Activated T-cell treated with anti-CD3 and anti-CD28 coated beads, Interleukin-2, amount 50 U/mL, for 1 hour (primary cell): ENCODE data around the gene CCZ1.
"Not testable (repeated sequence)": the region's sequence is repeated elsewhere in the genome, so short reads cannot be mapped to it uniquely, and the experiment has no call there.

Source experiments
- DNase-seq: peaks from one replicate; pipeline ENCODE4 v3.0.0-alpha.2; 2020

The CCZ1 gene

GRCh38 chr7:5898480-5899224 lies at the start of gene CCZ1:
Gene CCZ1 (plus strand): TSS chr7:5898733. CDS start chr7:5898800, 67 bp downstream.
- peak; percentile 75 for DNase-seq

GRCh38 chr7:5850944-5851343 lies 47.6 kb upstream of the CCZ1 start:
- no peak for DNase-seq

DNA sequence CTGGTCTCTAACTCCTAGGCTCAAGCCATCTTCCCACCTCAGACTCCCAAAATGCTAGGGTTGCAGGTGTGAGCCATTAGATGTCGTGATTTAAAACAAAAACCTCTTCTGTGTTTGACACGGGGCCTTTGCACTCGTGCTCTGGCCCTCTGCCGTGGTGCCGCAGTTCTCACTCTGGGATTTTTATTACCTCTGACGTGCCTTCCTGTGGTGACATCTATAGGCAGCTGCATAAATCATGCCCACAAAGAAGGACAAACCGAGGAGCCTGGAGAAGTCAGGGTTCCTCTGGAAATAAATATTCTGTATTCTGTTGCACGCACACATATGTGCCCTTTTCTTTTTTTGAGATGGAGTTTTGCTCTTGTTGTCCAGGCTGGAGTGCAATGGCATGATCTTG lies 43.8 kb upstream of the CCZ1 start:
- no peak for DNase-seq

DNA sequence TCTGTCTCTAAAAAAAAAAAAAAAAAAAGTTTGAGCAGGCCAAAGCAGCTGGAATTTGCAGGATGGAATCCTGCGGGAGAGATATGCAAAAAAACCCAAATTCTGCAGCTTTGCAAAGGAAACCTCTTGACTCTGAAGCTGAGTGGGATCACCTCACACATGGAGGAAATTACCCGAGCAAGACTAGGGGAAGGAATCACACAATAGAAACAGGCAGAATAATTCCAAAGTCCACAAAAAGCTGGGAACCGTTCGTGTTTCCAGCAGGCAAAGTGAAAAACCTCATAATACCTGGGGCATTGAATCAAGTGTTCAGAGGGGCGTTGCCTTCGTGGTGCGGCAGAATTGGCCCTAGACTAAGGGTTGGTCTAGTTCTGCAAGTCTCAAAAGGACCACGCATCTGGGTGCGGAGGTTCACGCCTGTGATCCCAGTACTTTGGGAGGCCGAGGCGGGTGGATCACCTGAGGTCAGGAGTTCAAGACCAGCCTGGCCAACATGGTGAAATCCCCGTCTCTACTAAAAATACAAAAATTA lies 41.4 kb upstream of the CCZ1 start:
- not testable (repeated sequence) for DNase-seq

DNA sequence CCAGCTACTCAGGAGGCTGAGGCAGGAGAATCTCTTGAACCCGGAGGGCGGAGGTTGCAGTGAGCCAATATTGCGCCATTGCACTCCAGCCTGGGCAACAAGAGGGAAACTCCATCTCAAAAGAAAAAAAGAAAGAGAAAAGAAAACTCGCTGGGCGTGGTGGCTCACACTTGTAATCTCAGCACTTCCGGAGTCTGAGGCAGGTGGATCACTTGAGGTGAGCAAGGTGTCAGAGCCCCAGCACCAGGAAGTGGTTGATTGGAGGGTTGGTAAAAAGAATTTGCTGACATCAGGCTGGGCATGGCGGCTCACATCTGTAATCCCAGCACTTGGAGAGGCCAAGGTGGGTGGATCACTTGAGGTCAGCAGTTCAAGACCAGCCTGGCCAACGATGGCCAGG lies 40.0 kb upstream of the CCZ1 start:
- DNase-seq, result peak; percentile 59

DNA sequence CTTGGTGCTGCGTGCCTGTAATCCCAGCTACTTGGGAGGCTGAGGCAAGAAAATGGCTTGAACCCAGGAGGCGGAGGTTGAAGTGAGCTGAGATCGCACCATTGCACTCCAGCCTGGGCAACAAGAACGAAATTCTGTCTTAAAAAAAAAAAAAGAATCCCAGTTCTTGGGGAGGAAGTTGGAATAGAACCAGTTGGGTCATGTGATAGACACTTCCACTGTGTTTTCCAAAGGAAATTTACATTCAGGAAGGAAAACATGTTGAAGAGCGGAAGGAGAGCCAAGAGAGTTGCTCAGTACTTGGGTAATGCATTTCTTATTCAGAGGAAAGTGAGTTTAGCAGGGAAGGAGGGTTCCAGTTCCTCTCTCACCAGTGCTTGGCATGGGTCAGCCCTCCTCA lies 37.3 kb upstream of the CCZ1 start:
- not testable (repeated sequence) for DNase-seq

GRCh38 chr7:5862753-5863366 lies 35.7 kb upstream of the CCZ1 start:
- DNase-seq, result not testable (repeated sequence)

DNA sequence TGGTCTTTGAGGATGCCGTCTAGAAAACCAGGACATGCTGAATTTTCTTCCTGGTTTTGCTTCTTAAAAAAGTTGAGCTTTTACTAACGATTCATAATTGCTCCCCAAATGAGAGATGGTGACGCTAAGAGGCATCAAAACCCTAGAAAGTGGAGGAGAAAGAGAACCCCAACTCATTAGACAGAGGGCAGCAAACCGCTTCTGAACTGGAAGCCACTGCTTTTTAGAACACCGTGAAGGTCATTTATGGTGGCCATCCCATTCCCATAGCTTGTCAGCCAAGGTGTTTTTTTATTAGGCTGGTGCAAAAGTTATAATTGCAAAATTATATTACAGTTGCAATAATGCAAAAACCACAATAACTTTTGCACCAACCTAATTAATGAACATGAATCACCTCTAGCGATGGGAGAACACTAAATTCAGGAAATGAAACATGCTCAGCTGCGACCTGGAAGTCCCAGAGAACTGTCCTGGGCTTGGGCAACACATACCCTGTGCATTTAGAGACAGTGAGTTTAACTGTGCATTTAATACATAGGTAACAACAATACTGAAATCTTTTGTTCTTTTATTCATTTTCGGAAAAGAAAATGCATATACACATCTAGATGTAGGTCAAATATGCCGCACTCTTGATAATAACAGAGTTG lies 33.1 kb upstream of the CCZ1 start:
- DNase-seq, result not testable (repeated sequence)

DNA sequence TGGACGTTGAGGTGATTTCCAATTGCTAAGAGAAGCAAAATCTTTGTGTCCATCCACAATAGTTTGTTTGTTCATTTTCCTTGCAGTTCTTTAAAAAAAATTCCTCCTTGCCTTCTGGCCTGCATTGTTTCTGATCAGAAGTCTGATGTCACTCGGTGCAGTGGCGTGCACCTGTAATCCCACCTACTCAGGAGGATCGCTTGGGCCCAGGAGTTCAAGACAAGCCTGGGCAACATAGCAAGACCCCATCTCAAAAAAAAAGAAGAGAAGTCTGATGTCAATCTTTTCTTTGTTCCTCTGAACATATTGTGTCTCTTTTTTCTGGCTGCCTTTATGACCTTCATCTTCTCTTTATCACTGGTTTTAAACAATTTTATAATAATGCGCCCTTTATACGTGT lies 31.5 kb upstream of the CCZ1 start:
- DNase-seq, result no peak

DNA sequence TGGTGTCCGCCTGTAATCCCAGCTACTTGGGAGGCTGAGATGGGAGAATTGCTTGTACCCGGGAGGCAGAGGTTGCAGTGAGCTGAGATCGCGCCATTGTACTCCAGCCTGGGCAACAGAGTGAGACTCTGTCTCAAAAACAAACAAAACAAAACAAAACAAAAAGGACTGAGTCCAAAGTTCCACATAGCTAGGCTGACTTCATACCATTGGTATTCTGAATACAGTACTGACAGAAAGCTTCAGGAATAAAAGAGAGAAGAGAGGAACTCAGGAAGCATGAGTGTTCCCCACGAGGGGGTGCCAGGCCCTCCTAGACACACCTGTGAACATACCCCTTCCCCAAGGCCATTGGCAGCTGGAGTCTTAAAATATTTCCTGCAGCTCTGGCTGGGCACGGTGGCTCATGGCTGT lies 29.6 kb upstream of the CCZ1 start:
- DNase-seq, result not testable (repeated sequence)

DNA sequence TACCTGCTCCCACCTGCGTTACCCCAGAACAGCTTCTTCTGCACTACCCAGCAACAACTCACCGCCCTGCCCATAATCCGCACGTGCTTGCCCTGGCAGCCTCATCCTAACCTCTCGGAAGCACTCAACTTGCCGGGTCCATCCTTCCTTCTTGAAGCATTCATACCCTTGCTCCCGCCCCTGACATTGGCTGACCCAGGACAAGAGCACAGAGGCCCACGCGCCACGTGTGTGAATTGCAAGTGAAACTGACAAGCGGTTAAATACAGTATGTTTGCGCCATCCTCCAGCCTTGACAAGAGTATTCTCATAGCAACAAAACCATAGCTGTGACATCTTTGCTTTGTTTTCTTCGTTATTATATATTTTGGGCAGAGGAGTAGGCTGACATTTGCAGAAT lies 28.8 kb upstream of the CCZ1 start:
- no peak for DNase-seq

- no peak for DNase-seq
Measured at GRCh38 chr7:5870311-5870710, 28.2 kb upstream of the CCZ1 start.

DNA sequence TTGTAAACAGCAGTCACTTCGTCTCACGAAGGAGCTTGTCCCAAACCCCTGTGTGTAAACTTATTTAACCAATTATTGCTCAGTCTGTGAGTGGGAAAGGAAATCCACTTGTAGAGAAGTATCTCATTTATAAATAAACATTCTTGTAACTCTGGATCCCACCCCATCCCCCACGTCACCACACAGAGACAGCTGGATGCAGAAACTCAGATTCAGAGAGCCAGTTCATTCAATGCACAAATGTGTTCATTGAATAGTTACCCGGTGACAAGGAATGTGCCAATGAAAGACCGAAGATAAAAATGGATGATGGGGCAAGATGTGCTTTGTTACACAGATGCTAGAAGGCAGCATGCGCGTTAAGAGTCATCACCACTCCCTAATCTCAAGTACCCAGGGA lies 26.2 kb upstream of the CCZ1 start:
- no peak for DNase-seq

DNA sequence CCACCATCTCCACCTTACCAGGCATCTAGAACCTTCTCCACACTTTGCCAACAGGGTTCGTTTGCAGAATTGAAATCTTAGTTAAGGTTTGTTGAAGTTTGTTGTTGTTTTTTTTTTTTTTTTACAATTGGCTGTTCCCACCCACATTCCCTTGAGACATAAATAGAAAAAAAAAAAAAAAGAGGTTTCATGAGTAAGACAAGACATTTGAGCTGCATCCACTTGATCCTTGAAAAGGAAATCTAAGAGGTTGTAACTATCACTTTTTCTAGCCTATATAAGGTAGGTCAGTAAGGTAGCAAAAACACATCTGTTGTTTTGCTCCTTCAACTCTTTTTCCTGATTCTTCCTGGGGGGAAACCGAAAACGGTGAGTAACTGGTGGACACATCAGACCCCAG lies 18.9 kb upstream of the CCZ1 start:
- DNase-seq, result not testable (repeated sequence)

DNA sequence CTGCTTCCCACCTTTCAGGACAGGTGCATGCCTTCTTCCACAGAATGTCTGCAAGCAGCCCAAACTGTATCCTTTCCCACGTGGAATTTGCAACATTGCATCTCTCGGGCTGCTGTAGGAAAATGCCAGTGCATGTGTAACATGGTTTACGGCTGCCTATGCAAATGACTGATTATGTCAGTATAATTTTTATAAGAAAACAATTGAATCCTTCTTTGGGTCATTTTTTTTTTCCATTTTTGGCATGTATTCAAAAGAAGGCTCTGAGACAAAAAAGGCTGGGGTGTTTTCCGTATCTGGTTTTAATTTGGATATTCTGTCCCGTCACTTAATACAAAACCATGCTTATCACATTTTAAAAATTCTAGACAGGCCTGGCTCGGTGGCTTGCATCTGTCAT lies 18.4 kb upstream of the CCZ1 start:
- not testable (repeated sequence) for DNase-seq

- not testable (repeated sequence) for DNase-seq
Measured at GRCh38 chr7:5884431-5884830, 14.1 kb upstream of the CCZ1 start.

GRCh38 chr7:5888021-5888420 lies 10.5 kb upstream of the CCZ1 start:
- DNase-seq, result not testable (repeated sequence)

DNA sequence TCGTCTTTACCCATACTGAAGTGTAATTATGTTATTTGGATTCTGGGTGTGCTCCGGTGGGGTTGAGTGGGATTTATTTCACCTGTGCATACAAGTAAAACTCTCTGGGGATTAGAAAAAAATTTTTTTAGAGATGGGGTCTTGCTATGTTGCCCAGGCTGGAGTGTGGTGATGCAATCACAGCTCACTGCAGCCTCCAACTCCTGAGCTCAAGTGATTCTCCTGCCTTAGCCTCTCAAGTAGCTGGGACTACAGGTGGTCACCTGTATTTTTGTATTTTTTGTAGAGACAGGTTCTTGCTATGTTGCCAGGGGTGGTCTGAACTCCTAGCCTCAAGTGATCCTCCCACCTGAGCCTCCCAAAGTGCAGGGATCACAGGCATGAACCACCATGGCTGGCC lies 8.3 kb upstream of the CCZ1 start:
- DNase-seq, result not testable (repeated sequence)

DNA sequence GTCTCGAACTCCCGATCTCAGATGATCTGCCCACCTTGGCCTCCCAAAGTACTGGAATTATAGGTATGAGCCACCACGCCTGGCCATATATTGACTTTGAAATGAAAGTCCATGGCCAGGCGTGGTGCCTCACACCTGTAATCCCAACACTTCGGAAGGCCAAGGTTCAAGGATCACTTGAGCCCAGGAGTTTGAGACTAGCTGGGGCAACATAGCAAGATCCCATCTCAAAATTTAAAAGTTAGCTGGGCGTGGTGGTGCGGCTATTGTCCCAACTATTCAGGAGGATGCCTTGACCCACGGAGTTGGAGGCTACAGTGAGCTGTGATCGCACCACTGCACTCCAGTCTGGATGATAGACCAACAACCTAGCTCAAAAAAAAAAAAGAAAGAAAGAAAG lies 6.0 kb upstream of the CCZ1 start:
- DNase-seq, result no peak

DNA sequence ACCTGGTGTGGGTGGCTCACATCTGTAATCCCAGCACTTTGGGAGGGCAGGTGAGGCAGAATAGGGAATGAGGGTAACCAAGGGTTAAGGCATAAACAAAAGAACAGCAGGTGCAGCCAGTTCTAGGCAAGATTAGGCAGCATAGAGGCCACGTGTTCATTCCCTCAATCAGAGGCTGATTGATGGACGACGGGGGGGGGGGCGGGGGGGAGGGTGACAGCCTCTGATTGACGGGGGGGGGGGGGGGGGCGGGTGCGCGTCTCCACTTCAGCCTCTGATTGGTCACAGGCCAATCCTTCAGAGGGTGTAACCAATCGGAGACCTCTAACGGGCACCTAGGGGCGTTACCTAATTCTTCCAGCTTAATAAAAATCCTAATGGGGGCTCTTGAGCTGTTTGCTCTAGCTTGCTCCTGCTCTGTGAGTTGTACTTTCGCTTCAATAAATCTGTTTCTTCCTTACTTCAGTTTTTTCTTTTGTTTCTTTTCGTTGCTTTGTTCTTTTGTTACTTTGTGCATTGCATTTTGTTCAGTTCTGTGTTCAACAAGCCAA lies 1.1 kb upstream of the CCZ1 start:
- DNase-seq, result not testable (repeated sequence)

DNA sequence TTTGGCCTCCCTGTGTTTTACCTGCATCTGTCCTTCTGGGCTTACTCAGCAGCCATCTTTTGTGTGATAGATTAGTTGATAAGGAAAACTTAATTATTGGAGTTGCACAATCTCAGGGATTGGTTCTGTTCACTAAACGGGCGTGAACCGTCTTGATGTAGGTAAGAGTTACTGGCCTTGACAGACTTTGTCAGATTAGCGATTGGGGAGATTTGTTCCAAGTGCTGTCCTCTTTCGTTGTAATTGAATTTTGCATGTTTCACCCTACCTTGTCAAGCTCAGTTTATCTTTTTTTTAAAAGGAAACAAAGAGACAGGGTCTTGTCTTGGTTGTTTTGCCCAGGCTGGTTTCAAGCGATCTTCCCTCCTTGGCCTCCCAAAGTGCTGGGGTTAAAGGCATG lies 4.5 kb downstream of the CCZ1 start:
- DNase-seq, result not testable (repeated sequence)

GRCh38 chr7:5904726-5905125 lies 6.2 kb downstream of the CCZ1 start:
- not testable (repeated sequence) for DNase-seq

DNA sequence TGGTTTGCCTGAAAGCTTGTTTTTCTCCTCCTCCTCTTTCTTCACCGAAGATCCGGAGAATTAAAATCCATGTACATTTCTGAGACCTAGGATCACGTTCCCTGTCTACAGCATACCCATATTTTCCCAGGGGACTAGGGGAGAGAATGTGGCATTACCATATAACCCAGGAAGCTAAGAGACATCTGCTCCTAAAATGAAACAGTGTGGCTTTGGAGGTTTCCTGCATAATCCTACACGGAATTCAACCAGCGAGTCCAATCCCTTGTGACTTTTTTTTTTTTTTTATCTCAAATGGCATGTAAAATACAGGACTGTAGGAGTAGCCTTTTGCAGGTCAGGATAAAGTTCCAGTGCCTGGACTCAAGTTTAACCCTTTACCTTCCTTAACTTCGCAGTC lies 10.3 kb downstream of the CCZ1 start:
- DNase-seq, result not testable (repeated sequence)
